Measurements from ENCODE around the gene MEFV. TPM values are rescaled to one million over a fixed set of nuclear protein-coding genes. Genes with fewer than 3 reads are reported as not detected.
A peak's percentile ranks its signal among the peaks of the same experiment; 100 is the strongest.

MEFV gene
- total and polyA plus RNA-seq, 2 of the 13 experiments (the other 11 are each of a cell fraction or from before 2014, with no cell fraction given), result 0.22 TPM; not detected in 1

DNA sequence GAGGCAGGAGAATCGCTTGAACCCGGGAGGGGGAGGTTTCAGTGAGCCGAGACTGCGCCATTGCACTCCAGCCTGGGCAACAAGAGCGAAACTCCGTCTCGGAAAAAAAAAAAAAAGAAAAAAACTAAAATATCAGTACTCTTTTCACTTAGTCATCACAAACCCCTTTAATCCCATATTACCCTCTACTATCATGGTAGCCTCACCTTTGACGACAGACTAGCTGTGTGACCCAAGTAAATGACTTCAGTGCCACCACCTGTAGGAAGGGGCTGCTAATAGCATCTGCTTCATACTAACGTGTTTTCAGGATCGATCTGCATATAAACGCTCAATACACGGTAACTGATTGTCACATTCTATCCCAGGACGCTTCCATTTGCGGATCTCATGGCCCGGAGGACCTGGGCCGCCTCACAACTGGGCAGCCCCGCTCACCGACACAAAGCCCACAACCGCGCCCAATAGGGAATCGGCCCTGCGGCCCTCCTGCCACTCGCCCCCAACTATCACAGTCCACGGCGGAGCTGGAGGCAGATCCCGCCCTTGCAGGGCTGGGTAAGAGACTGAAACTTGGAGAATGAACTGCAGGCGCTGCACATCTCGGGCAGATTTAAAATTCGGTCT lies 25.8 kb upstream of the MEFV start (continued):
- TF ChIP-seq, protein P1, sequence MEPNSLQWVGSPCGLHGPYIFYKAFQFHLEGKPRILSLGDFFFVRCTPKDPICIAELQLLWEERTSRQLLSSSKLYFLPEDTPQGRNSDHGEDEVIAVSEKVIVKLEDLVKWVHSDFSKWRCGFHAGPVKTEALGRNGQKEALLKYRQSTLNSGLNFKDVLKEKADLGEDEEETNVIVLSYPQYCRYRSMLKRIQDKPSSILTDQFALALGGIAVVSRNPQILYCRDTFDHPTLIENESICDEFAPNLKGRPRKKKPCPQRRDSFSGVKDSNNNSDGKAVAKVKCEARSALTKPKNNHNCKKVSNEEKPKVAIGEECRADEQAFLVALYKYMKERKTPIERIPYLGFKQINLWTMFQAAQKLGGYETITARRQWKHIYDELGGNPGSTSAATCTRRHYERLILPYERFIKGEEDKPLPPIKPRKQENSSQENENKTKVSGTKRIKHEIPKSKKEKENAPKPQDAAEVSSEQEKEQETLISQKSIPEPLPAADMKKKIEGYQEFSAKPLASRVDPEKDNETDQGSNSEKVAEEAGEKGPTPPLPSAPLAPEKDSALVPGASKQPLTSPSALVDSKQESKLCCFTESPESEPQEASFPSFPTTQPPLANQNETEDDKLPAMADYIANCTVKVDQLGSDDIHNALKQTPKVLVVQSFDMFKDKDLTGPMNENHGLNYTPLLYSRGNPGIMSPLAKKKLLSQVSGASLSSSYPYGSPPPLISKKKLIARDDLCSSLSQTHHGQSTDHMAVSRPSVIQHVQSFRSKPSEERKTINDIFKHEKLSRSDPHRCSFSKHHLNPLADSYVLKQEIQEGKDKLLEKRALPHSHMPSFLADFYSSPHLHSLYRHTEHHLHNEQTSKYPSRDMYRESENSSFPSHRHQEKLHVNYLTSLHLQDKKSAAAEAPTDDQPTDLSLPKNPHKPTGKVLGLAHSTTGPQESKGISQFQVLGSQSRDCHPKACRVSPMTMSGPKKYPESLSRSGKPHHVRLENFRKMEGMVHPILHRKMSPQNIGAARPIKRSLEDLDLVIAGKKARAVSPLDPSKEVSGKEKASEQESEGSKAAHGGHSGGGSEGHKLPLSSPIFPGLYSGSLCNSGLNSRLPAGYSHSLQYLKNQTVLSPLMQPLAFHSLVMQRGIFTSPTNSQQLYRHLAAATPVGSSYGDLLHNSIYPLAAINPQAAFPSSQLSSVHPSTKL (CRISPR knock-in tag; IDR thresholded peaks at IDR 0.05), result 0 out of 2 replicates have a peak, but pooled peaks have one; percentile 11
- TF ChIP-seq JUNB (CRISPR knock-in tag; IDR thresholded peaks at IDR 0.05; ENCODE audit: borderline replicate concordance) (no peak), PHF21A (CRISPR knock-in tag; IDR thresholded peaks at IDR 0.05) (no peak), ZNF333 (CRISPR knock-in tag; IDR thresholded peaks at IDR 0.05; ENCODE audit: borderline replicate concordance) (no peak), NFIB (CRISPR knock-in tag; IDR thresholded peaks at IDR 0.05; ENCODE audit: borderline replicate concordance) (no peak), GABPB1 (CRISPR knock-in tag; IDR thresholded peaks at IDR 0.05) (no peak), MBNL3 (CRISPR knock-in tag; conservative IDR thresholded peaks at IDR 0.05) (no peak), GFI1 (CRISPR knock-in tag; IDR thresholded peaks at IDR 0.05; ENCODE audit: borderline replicate concordance) (no peak), TBX3 (IDR thresholded peaks at IDR 0.05; ENCODE audit: borderline replicate concordance) (no peak), ZFP36L1 (CRISPR knock-in tag; IDR thresholded peaks at IDR 0.05) (no peak), CREM (IDR thresholded peaks at IDR 0.05) (no peak), CREM (CRISPR knock-in tag; IDR thresholded peaks at IDR 0.05) (no peak), ZNF350 (CRISPR knock-in tag; IDR thresholded peaks at IDR 0.05; ENCODE audit: borderline replicate concordance, low read depth) (no peak), HIVEP1 (CRISPR knock-in tag; IDR thresholded peaks at IDR 0.05) (no peak; the same call in 1 of the 2 replicates)
- TF ChIP-seq, protein P2, sequence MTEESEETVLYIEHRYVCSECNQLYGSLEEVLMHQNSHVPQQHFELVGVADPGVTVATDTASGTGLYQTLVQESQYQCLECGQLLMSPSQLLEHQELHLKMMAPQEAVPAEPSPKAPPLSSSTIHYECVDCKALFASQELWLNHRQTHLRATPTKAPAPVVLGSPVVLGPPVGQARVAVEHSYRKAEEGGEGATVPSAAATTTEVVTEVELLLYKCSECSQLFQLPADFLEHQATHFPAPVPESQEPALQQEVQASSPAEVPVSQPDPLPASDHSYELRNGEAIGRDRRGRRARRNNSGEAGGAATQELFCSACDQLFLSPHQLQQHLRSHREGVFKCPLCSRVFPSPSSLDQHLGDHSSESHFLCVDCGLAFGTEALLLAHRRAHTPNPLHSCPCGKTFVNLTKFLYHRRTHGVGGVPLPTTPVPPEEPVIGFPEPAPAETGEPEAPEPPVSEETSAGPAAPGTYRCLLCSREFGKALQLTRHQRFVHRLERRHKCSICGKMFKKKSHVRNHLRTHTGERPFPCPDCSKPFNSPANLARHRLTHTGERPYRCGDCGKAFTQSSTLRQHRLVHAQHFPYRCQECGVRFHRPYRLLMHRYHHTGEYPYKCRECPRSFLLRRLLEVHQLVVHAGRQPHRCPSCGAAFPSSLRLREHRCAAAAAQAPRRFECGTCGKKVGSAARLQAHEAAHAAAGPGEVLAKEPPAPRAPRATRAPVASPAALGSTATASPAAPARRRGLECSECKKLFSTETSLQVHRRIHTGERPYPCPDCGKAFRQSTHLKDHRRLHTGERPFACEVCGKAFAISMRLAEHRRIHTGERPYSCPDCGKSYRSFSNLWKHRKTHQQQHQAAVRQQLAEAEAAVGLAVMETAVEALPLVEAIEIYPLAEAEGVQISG (CRISPR knock-in tag; IDR thresholded peaks at IDR 0.05), result no peak
- TF ChIP-seq, protein P3, sequence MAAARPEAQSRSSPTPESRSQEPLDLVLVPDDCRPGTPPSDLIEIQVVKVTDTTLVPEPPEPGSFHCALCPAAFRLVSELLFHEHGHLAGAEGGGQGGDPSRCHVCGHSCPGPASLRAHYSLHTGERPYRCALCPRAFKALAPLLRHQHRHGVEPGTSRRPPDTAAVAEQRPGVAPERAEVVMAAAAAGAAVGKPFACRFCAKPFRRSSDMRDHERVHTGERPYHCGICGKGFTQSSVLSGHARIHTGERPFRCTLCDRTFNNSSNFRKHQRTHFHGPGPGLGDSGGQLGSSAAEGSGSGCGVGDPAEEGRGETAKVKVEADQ (CRISPR knock-in tag; IDR thresholded peaks at IDR 0.05; ENCODE audit: borderline replicate concordance), result no peak
- TF ChIP-seq, protein P4, sequence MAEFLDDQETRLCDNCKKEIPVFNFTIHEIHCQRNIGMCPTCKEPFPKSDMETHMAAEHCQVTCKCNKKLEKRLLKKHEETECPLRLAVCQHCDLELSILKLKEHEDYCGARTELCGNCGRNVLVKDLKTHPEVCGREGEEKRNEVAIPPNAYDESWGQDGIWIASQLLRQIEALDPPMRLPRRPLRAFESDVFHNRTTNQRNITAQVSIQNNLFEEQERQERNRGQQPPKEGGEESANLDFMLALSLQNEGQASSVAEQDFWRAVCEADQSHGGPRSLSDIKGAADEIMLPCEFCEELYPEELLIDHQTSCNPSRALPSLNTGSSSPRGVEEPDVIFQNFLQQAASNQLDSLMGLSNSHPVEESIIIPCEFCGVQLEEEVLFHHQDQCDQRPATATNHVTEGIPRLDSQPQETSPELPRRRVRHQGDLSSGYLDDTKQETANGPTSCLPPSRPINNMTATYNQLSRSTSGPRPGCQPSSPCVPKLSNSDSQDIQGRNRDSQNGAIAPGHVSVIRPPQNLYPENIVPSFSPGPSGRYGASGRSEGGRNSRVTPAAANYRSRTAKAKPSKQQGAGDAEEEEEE (CRISPR knock-in tag; IDR thresholded peaks at IDR 0.05; ENCODE audit: borderline replicate concordance), result no peak
- TF ChIP-seq, protein P5, sequence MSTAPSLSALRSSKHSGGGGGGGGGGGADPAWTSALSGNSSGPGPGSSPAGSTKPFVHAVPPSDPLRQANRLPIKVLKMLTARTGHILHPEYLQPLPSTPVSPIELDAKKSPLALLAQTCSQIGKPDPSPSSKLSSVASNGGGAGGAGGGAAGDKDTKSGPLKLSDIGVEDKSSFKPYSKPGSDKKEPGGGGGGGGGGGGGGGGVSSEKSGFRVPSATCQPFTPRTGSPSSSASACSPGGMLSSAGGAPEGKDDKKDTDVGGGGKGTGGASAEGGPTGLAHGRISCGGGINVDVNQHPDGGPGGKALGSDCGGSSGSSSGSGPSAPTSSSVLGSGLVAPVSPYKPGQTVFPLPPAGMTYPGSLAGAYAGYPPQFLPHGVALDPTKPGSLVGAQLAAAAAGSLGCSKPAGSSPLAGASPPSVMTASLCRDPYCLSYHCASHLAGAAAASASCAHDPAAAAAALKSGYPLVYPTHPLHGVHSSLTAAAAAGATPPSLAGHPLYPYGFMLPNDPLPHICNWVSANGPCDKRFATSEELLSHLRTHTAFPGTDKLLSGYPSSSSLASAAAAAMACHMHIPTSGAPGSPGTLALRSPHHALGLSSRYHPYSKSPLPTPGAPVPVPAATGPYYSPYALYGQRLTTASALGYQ (CRISPR knock-in tag; IDR thresholded peaks at IDR 0.05), result no peak
